ENCODE data around the gene INO80. TPM values are rescaled to one million over a fixed set of nuclear protein-coding genes. Genes with fewer than 3 reads are reported as not detected.

INO80 gene
- total RNA-seq, 1 donor from 2014 or later: 31.7 TPM

- Histone ChIP-seq H3K27ac (no peak overlapping the region), H3K4me3 (peak overlapping the region; percentile 33 to 45), H3K36me3 (no peaks in the 10 kb centered on the region), H3K4me1 (peaks cover 51% of the 10 kb centered on the region), H3K27me3 (peaks cover 13% of the 10 kb centered on the region), H3K9me3 (no peaks in the 10 kb centered on the region)
- DNase-seq (ENCODE audit: extremely low spot score in 2 of 2): no peak
- intact Hi-C loops (cut with DNase I): no loop called here
- TF ChIP-seq POLR2AphosphoS5 (IDR thresholded peaks at IDR 0.05; ENCODE audit: insufficient read depth in 1 of 2, low read depth in 1 of 2) (no peak), CTCF (IDR thresholded peaks at IDR 0.05) (no peak), POLR2A (IDR thresholded peaks at IDR 0.05) (no peak)
Observed at GRCh38 chr15:40931300-40932142, 184.6 kb downstream of the INO80 start.

- intact Hi-C loops (cut with DNase I): no loop called here
- Histone ChIP-seq H3K36me3 (no peaks in the 10 kb centered on the region), H3K4me3 (peak overlapping the region; percentile 33 to 45), H3K27me3 (peaks cover 18% of the 10 kb centered on the region), H3K9me3 (no peaks in the 10 kb centered on the region), H3K4me1 (peaks cover 60% of the 10 kb centered on the region), H3K27ac (no peak overlapping the region)
- no peak for DNase-seq (ENCODE audit: extremely low spot score in 2 of 2)
- TF ChIP-seq CTCF (IDR thresholded peaks at IDR 0.05) (no peak), POLR2AphosphoS5 (IDR thresholded peaks at IDR 0.05; ENCODE audit: insufficient read depth in 1 of 2, low read depth in 1 of 2) (peak in 1 of 2 donors; percentile 48)
Observed at GRCh38 chr15:40930430-40931299, 185.4 kb downstream of the INO80 start.

DNA sequence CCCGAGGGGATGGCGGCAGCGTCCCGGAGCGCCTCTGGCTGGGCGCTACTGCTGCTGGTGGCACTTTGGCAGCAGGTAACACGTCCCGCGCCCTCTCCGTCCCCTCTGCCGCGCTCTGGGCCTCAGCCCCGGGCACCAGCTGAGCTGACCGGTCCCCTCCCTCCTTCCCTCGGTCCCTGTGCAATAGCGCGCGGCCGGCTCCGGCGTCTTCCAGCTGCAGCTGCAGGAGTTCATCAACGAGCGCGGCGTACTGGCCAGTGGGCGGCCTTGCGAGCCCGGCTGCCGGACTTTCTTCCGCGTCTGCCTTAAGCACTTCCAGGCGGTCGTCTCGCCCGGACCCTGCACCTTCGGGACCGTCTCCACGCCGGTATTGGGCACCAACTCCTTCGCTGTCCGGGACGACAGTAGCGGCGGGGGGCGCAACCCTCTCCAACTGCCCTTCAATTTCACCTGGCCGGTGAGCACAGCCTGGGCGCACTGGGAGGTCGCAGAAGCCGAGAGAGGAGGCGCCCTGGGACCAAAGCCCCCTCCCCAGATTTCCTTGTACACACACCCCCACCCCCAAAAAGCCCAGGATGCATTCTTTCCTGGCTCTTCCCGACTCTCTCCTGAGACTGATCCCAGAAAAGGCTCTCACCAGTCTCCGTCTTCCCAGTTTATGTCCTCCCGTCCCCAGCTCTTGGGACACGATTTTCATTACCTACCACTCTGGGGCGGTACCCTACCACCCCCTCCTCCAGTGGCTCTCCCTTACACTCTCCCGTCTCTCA lies 186.2 kb downstream of the INO80 start:
- TF ChIP-seq POLR2A (IDR thresholded peaks at IDR 0.05) (no peak), POLR2AphosphoS5 (IDR thresholded peaks at IDR 0.05; ENCODE audit: insufficient read depth in 1 of 2, low read depth in 1 of 2) (no peak), CTCF (IDR thresholded peaks at IDR 0.05) (no peak)
- DNase-seq (ENCODE audit: extremely low spot score in 2 of 2): no peak
- intact Hi-C loops (cut with DNase I): no loop called here
- Histone ChIP-seq H3K27ac (no peak overlapping the region), H3K36me3 (no peaks in the 10 kb centered on the region), H3K4me1 (peaks cover 62% of the 10 kb centered on the region), H3K27me3 (peaks cover 18% of the 10 kb centered on the region), H3K4me3 (peak overlapping the region; percentile 33 to 45), H3K9me3 (no peaks in the 10 kb centered on the region)

Small RNAs within 50 kb of the gene (small RNA-seq; reads per million reads assigned to genes)
- gene ISCA1P4: not detected

Other genes with a start within 250 kb of the INO80 start
- 32.9 TPM for gene RHOV, start 242.0 kb downstream of the INO80 start, total RNA-seq
- 21.4 TPM for gene VPS18, start 221.8 kb downstream of the INO80 start, total RNA-seq
- 20.9 TPM for gene DLL4, start 186.9 kb downstream of the INO80 start, total RNA-seq
- gene CHAC1, start 162.8 kb downstream of the INO80 start, total RNA-seq: 25.3 TPM
- gene EXD1, start 114.5 kb upstream of the INO80 start, total RNA-seq: not detected
- 119 TPM for gene CHP1, start 115.0 kb upstream of the INO80 start, total RNA-seq
- not detected for gene OIP5, start 216.3 kb upstream of the INO80 start, total RNA-seq
- gene NUSAP1, start 216.6 kb upstream of the INO80 start, total RNA-seq: 16.9 TPM

Measured in vagina (tissue), 2 donors.